AG09319 (cell line): ENCODE data around the gene EXOC6B.

Source experiments
- DNase-seq: peaks from one replicate; pipeline ENCODE4 v3.0.0-alpha.2; 2010; ENCODE audit warnings: low read depth; ENCODE audit errors: extremely low read depth
- TF ChIP-seq, protein P1 (sequence below): IDR thresholded peaks from 2 replicates; pipeline ENCODE4 v1.5.1; 2011; ENCODE audit warnings: low read depth, mild to moderate bottlenecking, inconsistent platforms, low read length, moderate library complexity

EXOC6B gene

DNA sequence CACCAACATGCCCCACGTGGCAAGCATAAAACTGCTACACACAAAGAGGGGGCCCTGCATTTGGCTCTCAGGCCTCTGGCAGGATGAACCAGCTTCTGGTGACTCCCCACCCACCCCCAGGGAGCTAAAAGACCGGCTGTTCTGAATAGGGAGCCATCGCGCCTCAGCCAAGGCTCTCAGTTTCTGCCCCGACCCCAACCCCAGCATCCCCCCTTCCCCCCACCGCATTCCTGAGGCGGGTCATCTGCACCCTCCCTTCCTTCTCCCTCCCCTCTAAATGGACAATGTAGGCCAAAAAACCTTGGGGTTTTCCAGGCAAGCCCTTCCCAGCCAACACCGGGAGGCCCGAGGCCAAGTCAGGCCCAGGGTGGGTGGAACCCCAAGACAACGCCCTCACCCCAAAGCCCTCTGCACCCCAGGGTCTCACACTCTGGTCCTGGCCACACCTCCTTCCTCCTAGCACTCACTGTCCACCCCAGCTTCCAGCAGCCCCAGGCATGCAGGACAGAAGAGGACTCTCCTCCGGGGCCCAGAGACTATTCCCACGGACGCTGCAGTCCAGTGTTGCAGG is 683.9 kb downstream of the EXOC6B start:
- no peak for DNase-seq
- TF ChIP-seq, protein P1, sequence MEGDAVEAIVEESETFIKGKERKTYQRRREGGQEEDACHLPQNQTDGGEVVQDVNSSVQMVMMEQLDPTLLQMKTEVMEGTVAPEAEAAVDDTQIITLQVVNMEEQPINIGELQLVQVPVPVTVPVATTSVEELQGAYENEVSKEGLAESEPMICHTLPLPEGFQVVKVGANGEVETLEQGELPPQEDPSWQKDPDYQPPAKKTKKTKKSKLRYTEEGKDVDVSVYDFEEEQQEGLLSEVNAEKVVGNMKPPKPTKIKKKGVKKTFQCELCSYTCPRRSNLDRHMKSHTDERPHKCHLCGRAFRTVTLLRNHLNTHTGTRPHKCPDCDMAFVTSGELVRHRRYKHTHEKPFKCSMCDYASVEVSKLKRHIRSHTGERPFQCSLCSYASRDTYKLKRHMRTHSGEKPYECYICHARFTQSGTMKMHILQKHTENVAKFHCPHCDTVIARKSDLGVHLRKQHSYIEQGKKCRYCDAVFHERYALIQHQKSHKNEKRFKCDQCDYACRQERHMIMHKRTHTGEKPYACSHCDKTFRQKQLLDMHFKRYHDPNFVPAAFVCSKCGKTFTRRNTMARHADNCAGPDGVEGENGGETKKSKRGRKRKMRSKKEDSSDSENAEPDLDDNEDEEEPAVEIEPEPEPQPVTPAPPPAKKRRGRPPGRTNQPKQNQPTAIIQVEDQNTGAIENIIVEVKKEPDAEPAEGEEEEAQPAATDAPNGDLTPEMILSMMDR: no peak

DNA sequence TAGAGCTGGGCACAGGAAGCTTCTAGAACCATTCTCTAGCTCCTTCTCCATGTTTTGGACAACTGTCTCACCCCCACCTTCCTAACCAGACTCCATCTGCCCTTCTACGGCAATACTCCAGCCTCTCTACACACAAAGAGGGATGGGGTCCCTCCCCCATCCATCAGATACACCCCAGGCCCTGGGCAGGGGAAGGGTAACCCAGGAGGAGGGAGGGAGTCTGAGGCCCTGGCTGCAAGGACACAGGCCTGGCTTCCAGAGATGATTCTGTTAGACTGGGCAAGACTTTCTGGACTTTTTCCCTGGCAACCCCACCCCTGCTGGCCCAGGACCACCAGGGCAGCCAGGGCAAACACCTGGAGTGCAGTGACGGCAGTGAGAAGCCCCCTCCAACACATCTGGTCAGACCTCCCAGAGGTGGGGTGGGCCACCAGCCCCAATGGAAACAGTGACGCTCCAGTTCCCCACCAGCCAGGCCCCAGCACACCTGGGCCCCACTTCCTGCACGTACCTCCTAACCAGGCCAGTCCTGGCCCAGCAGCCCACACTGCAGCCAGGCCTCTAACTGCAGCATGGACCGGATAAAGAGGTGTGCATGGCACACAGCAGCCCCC is 684.7 kb downstream of the EXOC6B start:
- TF ChIP-seq, protein P1: no peak
- DNase-seq: no peak

DNA sequence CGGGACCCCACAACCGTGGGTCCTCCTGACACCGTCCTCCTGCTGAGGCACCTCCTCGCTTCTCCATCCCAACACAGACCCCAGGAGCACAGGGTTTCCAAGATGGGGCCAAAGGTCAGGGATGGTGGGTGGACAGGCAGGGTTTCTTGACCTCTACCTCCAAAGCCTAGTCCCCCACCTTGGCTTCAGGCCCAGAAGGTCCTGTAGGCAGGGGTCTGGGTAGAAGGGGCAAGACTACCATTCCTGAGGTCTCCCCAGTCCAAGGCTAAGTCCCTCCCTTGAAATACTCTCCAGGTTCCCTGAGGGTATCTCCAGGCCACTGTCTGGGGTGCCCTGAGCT is 685.2 kb downstream of the EXOC6B start:
- DNase-seq: no peak
- TF ChIP-seq, protein P1: no peak

DNA sequence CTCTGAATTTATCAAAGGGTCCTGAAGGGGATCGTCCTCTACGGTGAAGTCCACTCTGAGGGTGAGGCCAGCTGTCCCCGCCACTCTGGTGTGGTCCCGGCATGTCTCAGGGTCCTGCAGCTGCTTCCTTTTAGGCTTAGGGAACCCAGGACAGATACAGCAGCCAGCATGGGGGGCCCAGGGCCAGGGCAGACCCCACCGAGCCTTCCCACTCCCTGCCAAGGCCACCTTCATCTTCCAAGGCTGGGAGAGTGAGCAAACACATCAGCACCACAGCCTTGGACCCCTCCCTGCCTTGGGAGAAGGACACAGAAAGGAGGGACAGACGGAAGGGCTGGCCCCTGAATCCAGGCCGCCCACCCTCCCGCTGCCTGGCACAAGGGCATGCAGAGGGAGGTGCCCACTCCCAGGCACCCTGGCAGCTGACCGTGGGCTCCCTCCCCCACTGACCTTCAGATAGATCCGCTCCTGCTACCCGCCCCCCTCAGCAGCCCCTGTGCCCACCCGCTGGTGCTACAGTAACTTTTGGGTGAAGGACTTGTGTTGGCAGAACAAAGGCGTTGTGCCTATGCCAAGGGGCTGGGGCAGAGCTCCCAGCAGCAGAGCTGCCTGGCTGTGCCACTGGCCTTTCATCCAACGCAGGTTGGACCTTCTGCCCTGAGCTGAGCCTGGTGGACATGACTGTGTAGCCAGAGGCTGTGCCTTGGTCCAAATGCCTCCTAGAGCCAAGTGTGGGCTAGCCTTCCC is 685.8 kb downstream of the EXOC6B start:
- no peak for DNase-seq
- TF ChIP-seq, protein P1: no peak

DNA sequence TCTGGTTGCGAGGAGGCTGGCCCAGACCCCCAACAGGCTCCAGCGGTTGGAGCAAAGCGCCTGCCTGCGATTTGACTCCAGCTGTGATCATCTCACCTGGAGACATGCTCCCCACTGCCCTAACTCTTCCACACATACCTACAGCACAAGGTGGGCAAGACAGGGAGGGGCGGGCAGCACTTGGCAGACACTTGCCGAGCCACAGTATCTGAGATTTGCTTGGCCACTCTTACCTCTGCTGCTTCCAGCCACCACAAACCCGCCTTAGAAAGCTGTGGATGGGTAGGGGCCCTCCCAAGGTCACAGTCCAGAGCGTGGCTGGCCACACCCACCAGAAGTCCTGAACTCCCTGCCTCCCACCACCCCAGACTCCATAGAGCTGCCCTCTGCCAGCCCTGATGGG is 686.4 kb downstream of the EXOC6B start:
- no peak for DNase-seq
- TF ChIP-seq, protein P1: no peak

DNA sequence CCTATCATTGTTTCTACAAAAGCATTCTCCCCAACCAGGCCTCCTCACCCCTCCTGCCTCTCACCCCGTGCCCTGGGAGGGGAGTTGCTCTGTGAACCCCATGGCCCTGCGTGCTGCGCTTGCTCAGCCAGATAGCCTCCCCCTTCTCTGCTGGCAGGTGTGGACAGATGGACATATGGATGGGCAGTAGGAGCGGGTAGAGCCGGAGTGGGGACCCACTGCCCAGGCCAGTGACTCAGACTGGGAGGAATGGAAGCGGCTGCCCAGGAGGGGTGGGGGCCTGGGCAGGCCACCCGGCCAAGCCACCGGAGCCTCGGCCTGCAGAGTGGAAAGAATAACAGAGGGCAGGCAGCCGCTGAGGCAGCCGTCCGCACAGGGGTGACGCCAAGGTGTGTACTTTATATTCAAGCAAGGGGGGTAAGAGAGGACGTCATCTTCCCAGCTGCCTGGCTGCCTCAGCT is 686.9 kb downstream of the EXOC6B start:
- TF ChIP-seq, protein P1: no peak
- no peak for DNase-seq
